Ovary (tissue), 3 donors: ENCODE data around the gene BDNF.
"Not testable (repeated sequence)": the region's sequence is repeated elsewhere in the genome, so short reads cannot be mapped to it uniquely, and the experiment has no call there.

Source experiments
- CTCF ChIP-seq, 3 donors: fragments of 450-650 bp in 2 of 3; fragments of 200-600 bp in 1 of 3; IDR thresholded peaks; one replicate each; pipeline versions ENCODE4 v1.5.1 to v1.8.0; 2016 to 2022; ENCODE audit warnings: antibody characterized with exemption in 3 of 3, mild to moderate bottlenecking in 1 of 3
- POLR2A ChIP-seq: fragments of 450-650 bp; IDR thresholded peaks from one replicate; pipeline ENCODE4 v1.6.1; 2017; ENCODE audit warnings: antibody characterized with exemption, mild to moderate bottlenecking, moderate library complexity
- donor health status: DM: no; HTN: no; CAD: no.

- not testable (repeated sequence) for TF ChIP-seq CTCF (IDR thresholded peaks at IDR 0.05); POLR2A
Measured at GRCh38 chr11:27629023-27629422, 71.2 kb downstream of the BDNF start.
